Measurements from ENCODE around the gene THADA.
"Not testable (repeated sequence)": the region's sequence is repeated elsewhere in the genome, so short reads cannot be mapped to it uniquely, and the experiment has no call there.

The THADA gene

DNA sequence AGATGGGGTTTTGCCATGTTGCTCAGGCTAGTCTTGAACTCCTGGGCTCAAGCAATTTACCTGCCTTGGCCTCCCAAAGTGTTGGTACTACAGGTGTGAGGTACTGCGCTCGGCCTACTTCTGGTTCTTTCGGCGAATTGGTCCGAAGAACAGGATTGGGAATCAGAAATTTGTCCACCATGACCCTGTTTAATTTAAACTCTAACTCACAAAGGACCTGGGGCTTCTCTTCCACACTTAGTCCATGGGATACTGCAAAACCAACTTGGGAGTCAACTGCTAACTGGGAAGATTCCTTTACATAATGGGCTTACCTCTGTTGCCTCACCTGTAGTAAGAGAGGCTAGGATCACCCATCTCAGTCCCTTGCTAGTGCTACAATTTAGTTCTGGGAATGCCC, 289.6 kb downstream of the THADA start:
- Histone ChIP-seq H3K9ac (ENCODE audit: low read depth, low read length) (no peak overlapping the region), H3K27ac (ENCODE audit: low read length) (no peak overlapping the region), H3K4me3 (ENCODE audit: low read length) (no peak overlapping the region), H3K9me3 (ENCODE audit: insufficient read depth, low read depth, low read length) (no peaks in the 10 kb centered on the region), H3K27me3 (ENCODE audit: insufficient read depth, low read length) (no peaks in the 10 kb centered on the region), H3K36me3 (ENCODE audit: insufficient read depth, low read depth, low read length) (no peaks in the 10 kb centered on the region), H3K4me1 (ENCODE audit: insufficient read depth, low read length) (no peaks in the 10 kb centered on the region)

GRCh38 chr2:43305517-43305916, 290.3 kb downstream of the THADA start:
- Histone ChIP-seq H3K36me3 (ENCODE audit: insufficient read depth, low read depth, low read length) (no peaks in the 10 kb centered on the region), H3K4me3 (ENCODE audit: low read length) (no peak overlapping the region), H3K9ac (ENCODE audit: low read depth, low read length) (no peak overlapping the region), H3K27me3 (ENCODE audit: insufficient read depth, low read length) (no peaks in the 10 kb centered on the region), H3K4me1 (ENCODE audit: insufficient read depth, low read length) (no peaks in the 10 kb centered on the region), H3K27ac (ENCODE audit: low read length) (no peak overlapping the region), H3K9me3 (ENCODE audit: insufficient read depth, low read depth, low read length) (no peaks in the 10 kb centered on the region)

DNA sequence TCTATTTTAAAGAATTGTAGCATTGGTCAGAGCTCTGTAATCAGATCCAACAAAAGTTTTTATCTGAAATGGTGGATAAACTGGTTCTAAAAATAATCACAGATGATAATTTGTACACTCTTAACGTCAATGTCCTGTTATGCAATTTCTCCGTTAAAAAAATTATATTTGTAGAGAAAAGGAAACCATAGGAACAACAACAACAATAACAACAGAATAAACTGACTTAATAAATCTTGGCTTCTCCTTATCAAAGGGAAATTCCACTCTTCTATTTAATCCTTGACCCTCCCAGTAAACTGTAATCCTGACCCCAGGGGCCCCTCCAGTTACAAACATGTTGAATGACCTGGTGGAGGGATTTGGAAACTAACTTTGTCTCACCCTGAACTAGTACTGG, 290.8 kb downstream of the THADA start:
- H3K27ac ChIP-seq (ENCODE audit: low read length) = no peak overlapping the region

GRCh38 chr2:43303889-43304288, 291.9 kb downstream of the THADA start:
- H3K4me1 ChIP-seq (ENCODE audit: insufficient read depth, low read length) = no peaks in the 10 kb centered on the region
- no peak overlapping the region for H3K27ac ChIP-seq (ENCODE audit: low read length)
- no peak overlapping the region for H3K4me3 ChIP-seq (ENCODE audit: low read length)
- H3K36me3 ChIP-seq (ENCODE audit: insufficient read depth, low read depth, low read length) = no peaks in the 10 kb centered on the region
- H3K9ac ChIP-seq (ENCODE audit: low read depth, low read length) = no peak overlapping the region
- no peaks in the 10 kb centered on the region for H3K27me3 ChIP-seq (ENCODE audit: insufficient read depth, low read length)
- H3K9me3 ChIP-seq (ENCODE audit: insufficient read depth, low read depth, low read length) = no peaks in the 10 kb centered on the region

More for the DNA sequence above, 290.8 kb downstream of the THADA start:
- Histone ChIP-seq H3K27me3 (ENCODE audit: insufficient read depth, low read length) (no peaks in the 10 kb centered on the region), H3K4me3 (ENCODE audit: low read length) (no peak overlapping the region), H3K9me3 (ENCODE audit: insufficient read depth, low read depth, low read length) (no peaks in the 10 kb centered on the region), H3K4me1 (ENCODE audit: insufficient read depth, low read length) (no peaks in the 10 kb centered on the region), H3K36me3 (ENCODE audit: insufficient read depth, low read depth, low read length) (no peaks in the 10 kb centered on the region), H3K9ac (ENCODE audit: low read depth, low read length) (no peak overlapping the region)

GRCh38 chr2:43302961-43303494, 292.8 kb downstream of the THADA start:
- Histone ChIP-seq H3K27ac (ENCODE audit: low read length) (no peak overlapping the region), H3K4me1 (ENCODE audit: insufficient read depth, low read length) (no peaks in the 10 kb centered on the region), H3K9ac (ENCODE audit: low read depth, low read length) (no peak overlapping the region), H3K36me3 (ENCODE audit: insufficient read depth, low read depth, low read length) (no peaks in the 10 kb centered on the region), H3K4me3 (ENCODE audit: low read length) (no peak overlapping the region), H3K27me3 (ENCODE audit: insufficient read depth, low read length) (no peaks in the 10 kb centered on the region), H3K9me3 (ENCODE audit: insufficient read depth, low read depth, low read length) (no peaks in the 10 kb centered on the region)

GRCh38 chr2:43302182-43302960, 293.5 kb downstream of the THADA start:
- no peak overlapping the region for H3K9ac ChIP-seq (ENCODE audit: low read depth, low read length)
- no peaks in the 10 kb centered on the region for H3K27me3 ChIP-seq (ENCODE audit: insufficient read depth, low read length)
- H3K9me3 ChIP-seq (ENCODE audit: insufficient read depth, low read depth, low read length) = no peaks in the 10 kb centered on the region
- no peak overlapping the region for H3K4me3 ChIP-seq (ENCODE audit: low read length)
- no peaks in the 10 kb centered on the region for H3K4me1 ChIP-seq (ENCODE audit: insufficient read depth, low read length)
- no peak overlapping the region for H3K27ac ChIP-seq (ENCODE audit: low read length)
- H3K36me3 ChIP-seq (ENCODE audit: insufficient read depth, low read depth, low read length) = no peaks in the 10 kb centered on the region

GRCh38 chr2:43300781-43301583, 294.9 kb downstream of the THADA start:
- Histone ChIP-seq H3K27me3 (ENCODE audit: insufficient read depth, low read length) (no peaks in the 10 kb centered on the region), H3K9ac (ENCODE audit: low read depth, low read length) (no peak overlapping the region), H3K4me3 (ENCODE audit: low read length) (no peak overlapping the region), H3K4me1 (ENCODE audit: insufficient read depth, low read length) (no peaks in the 10 kb centered on the region), H3K36me3 (ENCODE audit: insufficient read depth, low read depth, low read length) (no peaks in the 10 kb centered on the region), H3K9me3 (ENCODE audit: insufficient read depth, low read depth, low read length) (peaks cover 3% of the 10 kb centered on the region; the same call in 1 of the 2 replicates), H3K27ac (ENCODE audit: low read length) (no peak overlapping the region)

DNA sequence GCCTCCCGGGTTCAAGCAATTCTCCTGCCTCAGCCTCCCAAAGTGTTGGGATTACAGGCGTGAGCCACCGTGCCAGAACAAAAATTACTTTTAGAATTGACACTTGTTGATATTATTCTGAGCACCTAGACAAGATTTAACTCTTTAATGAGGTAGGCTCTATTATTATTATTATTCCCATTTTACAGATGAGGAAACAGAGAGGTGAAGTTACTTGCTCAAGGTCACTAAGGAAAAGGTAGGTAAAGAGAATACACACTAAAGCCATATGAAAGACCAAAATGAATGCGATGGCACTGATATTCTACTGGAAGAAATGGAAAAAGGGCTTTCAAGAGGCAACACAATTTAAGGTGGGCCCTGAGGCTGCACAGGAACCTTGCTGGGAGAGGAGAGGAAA, 295.6 kb downstream of the THADA start:
- H3K27me3 ChIP-seq (ENCODE audit: insufficient read depth, low read length) = no peaks in the 10 kb centered on the region
- H3K27ac ChIP-seq (ENCODE audit: low read length) = no peak overlapping the region

GRCh38 chr2:43298500-43298899, 297.3 kb downstream of the THADA start:
- Histone ChIP-seq H3K9ac (ENCODE audit: low read depth, low read length) (no peak overlapping the region), H3K27ac (ENCODE audit: low read length) (no peak overlapping the region), H3K27me3 (ENCODE audit: insufficient read depth, low read length) (no peaks in the 10 kb centered on the region), H3K9me3 (ENCODE audit: insufficient read depth, low read depth, low read length) (peaks cover 3% of the 10 kb centered on the region; the same call in 1 of the 2 replicates), H3K4me1 (ENCODE audit: insufficient read depth, low read length) (no peaks in the 10 kb centered on the region), H3K4me3 (ENCODE audit: low read length) (no peak overlapping the region), H3K36me3 (ENCODE audit: insufficient read depth, low read depth, low read length) (no peaks in the 10 kb centered on the region)

More for the DNA sequence above, 295.6 kb downstream of the THADA start:
- H3K9ac ChIP-seq (ENCODE audit: low read depth, low read length) = no peak overlapping the region
- H3K4me3 ChIP-seq (ENCODE audit: low read length) = no peak overlapping the region
- no peaks in the 10 kb centered on the region for H3K36me3 ChIP-seq (ENCODE audit: insufficient read depth, low read depth, low read length)
- peaks cover 3% of the 10 kb centered on the region; the same call in 1 of the 2 replicates for H3K9me3 ChIP-seq (ENCODE audit: insufficient read depth, low read depth, low read length)
- H3K4me1 ChIP-seq (ENCODE audit: insufficient read depth, low read length) = no peaks in the 10 kb centered on the region

GRCh38 chr2:43297740-43298139, 298.1 kb downstream of the THADA start:
- not testable (repeated sequence) for H3K36me3 ChIP-seq (ENCODE audit: insufficient read depth, low read depth, low read length); H3K9me3 ChIP-seq (ENCODE audit: insufficient read depth, low read depth, low read length); H3K9ac ChIP-seq (ENCODE audit: low read depth, low read length); H3K4me1 ChIP-seq (ENCODE audit: insufficient read depth, low read length); H3K27ac ChIP-seq (ENCODE audit: low read length); H3K27me3 ChIP-seq (ENCODE audit: insufficient read depth, low read length); H3K4me3 ChIP-seq (ENCODE audit: low read length)

DNA sequence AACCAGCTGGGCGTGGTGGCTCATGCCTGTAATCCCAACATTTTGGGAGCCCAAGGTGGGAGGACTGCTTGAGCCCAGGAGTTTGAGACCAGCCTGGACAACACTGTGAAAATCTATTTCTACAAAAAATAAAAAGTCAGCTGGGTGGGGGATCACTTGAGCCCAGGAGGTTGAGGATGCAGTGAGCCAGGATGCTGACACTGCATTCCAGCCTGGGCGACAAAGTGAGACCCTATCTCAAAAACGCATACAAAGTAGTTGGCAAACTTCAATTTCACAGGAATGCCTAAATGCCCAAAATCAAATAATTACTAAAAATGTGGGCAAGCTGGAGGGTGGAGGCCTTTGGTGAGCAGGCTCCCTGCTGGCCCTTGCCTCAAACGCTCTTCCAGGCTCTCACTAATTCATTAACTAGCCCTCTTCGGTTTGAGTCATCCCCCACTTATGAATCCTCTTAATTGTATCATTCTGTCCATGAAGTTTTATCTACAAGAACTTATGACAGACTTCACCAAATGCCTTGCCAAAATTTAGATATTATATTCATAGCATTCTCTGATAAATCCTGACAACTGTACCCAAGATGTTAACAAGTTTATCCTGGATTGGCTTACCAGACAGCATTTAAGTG, 300.8 kb downstream of the THADA start:
- H3K4me3 ChIP-seq (ENCODE audit: low read length) = no peak overlapping the region
- H3K9me3 ChIP-seq (ENCODE audit: insufficient read depth, low read depth, low read length) = peaks cover 3% of the 10 kb centered on the region; the same call in 1 of the 2 replicates
- H3K27ac ChIP-seq (ENCODE audit: low read length) = no peak overlapping the region
- H3K9ac ChIP-seq (ENCODE audit: low read depth, low read length) = no peak overlapping the region
- H3K36me3 ChIP-seq (ENCODE audit: insufficient read depth, low read depth, low read length) = no peaks in the 10 kb centered on the region
- no peaks in the 10 kb centered on the region for H3K27me3 ChIP-seq (ENCODE audit: insufficient read depth, low read length)
- no peaks in the 10 kb centered on the region for H3K4me1 ChIP-seq (ENCODE audit: insufficient read depth, low read length)

All from iPS-20b (cell line).